GM12865 (cell line): ENCODE data around the gene PTMS.

Experiments used
- DNase-seq: peaks from one replicate; pipeline ENCODE4 v3.0.0; 2010; ENCODE audit warnings: low read depth
- H3K4me3 ChIP-seq: 2 replicates; pipeline ENCODE4 v1.5.1; 2011; ENCODE audit warnings: mild to moderate bottlenecking, low read depth, low read length, control low read depth
- TF ChIP-seq, protein P1 (sequence below): IDR thresholded peaks from 2 replicates; pipeline ENCODE4 v1.5.1; 2011; ENCODE audit warnings: low read length, control low read depth, low read depth, inconsistent platforms; ENCODE audit not compliant: insufficient read depth; ENCODE audit errors: missing control alignments

The PTMS gene

DNA sequence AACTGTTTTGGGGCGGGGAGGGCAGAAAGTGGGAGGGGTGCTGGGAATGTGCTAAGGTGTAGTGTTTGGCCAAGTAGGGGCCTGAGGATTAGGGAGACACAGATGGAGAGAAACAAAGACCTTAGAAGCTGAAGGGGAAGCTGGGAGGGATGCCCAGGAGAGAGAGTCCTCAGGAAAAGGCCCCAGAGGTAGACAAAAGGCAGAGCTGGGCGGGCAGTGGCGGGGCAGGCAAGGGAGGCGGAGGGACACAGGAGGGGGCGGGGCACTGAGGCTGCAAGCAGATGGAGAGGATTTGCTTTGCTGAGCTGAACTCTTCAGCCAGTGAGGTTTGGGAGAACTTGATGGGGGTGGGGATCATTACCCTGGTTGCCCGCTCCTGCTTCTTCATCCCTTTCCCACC lies 2.8 kb downstream of the PTMS start:
- TF ChIP-seq, protein P1, sequence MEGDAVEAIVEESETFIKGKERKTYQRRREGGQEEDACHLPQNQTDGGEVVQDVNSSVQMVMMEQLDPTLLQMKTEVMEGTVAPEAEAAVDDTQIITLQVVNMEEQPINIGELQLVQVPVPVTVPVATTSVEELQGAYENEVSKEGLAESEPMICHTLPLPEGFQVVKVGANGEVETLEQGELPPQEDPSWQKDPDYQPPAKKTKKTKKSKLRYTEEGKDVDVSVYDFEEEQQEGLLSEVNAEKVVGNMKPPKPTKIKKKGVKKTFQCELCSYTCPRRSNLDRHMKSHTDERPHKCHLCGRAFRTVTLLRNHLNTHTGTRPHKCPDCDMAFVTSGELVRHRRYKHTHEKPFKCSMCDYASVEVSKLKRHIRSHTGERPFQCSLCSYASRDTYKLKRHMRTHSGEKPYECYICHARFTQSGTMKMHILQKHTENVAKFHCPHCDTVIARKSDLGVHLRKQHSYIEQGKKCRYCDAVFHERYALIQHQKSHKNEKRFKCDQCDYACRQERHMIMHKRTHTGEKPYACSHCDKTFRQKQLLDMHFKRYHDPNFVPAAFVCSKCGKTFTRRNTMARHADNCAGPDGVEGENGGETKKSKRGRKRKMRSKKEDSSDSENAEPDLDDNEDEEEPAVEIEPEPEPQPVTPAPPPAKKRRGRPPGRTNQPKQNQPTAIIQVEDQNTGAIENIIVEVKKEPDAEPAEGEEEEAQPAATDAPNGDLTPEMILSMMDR: no peak
- DNase-seq: no peak
- no peak overlapping the region for H3K4me3 ChIP-seq

DNA sequence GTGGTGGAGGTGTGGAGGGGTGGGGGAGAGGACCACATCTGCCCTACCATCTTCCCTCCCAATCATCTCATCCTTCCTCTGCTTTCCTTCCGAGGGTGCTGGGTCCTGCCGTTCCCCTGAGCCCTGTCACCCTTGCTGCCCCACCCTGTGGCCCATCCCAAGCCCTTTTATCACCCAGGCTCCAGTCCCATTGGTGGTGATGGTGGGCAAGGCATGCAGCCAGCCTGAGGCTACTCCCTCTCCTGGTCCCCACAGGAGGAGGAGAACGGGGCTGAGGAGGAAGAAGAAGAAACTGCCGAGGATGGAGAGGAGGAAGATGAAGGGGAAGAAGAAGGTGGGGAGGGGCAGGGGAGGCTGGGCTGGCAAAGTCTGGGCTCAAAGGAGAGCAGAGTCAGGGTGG lies 3.5 kb downstream of the PTMS start:
- no peak overlapping the region for H3K4me3 ChIP-seq
- TF ChIP-seq, protein P1: no peak
- no peak for DNase-seq

DNA sequence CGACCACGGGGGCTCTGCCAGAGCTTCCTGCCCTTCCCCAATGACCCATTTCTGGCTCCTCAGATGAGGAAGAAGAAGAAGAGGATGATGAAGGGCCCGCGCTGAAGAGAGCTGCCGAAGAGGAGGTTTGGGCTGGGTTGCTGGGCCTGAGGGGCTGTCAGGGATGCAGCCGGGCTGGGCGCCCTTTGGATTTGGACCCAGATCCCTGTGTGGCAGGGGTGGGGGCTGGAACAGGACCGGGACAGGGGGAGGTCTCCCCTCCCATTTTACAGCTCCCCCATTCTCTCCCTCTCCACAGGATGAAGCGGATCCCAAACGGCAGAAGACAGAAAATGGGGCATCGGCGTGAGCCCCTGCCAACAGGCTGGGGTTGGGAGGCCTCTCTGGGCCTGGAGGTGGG lies 3.9 kb downstream of the PTMS start:
- no peak for DNase-seq
- TF ChIP-seq, protein P1: no peak
- no peak overlapping the region for H3K4me3 ChIP-seq

DNA sequence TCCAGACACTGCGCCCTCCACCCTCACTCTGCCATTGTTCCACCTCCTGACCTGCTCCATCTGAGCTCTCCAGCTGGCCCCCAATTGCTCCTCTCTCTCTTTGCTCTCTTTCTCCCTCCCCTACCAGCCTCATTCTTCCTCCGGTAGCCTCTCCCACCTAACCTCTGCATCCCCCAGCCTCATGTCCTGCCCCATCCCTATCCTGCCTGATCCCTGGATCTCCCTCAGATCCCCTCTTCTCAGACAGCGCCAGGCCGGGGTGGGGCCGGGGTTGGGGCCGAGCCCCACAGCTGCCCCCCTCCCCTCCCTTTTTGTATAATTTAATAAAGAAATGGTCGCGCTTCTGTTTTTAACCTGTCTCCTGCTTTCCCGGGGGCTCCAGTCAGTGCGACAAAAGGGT lies 4.4 kb downstream of the PTMS start:
- no peak overlapping the region for H3K4me3 ChIP-seq
- TF ChIP-seq, protein P1: no peak
- DNase-seq: no peak

DNA sequence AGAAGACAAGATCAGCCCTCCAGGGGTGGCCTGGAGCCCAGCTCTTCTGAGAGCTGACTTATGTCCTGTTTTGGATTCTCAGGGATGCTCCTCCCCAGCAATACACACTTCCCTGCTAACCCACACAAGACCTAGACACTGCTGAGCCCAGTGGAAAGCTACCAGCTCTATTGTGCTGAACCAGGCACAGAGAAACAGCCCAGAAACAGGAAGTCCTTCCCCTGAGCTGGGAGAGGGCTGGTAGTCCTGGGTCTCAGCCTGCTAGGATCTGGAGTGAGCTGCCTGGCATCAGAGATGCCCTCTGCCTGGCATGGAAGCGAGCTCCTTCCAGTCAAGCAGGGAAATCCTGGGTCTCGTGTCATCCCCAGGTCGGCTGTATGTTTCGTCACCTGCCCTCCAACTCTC lies 4.9 kb downstream of the PTMS start:
- TF ChIP-seq, protein P1: no peak
- DNase-seq: no peak
- H3K4me3 ChIP-seq: no peak overlapping the region

DNA sequence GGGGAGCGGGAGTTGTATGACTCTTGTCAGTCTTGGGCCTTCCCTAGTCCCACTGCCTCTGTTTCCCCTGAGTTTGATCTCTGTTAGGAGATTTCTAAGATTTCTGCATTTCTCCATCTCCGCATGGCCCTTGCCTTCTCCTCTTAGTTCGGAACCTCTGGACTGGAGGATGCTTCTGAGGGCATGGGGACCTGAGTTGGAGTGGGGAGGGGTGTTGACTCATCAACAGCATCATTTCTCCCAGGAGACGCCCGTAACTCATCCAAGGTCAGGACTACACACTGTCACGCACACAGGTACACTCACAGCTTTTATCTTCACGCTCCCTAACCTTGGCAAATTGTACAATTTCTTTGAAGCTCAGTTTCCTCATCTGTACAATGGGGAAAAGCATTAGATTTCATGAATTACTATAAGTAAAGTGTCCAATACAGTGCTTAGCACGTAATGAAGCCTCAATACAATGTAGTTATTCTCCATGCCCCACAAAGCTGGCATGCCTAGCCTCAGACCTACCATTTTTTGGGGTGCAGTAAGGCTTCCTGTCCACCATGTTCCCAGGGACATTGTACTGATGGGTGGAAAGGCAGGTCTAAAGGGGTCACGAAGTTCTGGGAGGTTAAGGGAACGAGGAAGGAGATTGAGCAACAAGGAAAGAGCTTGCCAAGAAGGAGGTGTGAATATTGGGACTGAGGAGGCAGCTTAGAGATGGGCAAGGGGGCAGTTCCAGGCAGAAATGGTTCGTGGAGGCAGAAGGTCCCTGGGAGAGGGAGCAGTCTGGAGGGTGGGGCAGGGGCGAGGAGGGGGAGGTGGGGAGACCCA lies 5.6 kb downstream of the PTMS start:
- TF ChIP-seq, protein P1: no peak
- H3K4me3 ChIP-seq: no peak overlapping the region
- DNase-seq: no peak

DNA sequence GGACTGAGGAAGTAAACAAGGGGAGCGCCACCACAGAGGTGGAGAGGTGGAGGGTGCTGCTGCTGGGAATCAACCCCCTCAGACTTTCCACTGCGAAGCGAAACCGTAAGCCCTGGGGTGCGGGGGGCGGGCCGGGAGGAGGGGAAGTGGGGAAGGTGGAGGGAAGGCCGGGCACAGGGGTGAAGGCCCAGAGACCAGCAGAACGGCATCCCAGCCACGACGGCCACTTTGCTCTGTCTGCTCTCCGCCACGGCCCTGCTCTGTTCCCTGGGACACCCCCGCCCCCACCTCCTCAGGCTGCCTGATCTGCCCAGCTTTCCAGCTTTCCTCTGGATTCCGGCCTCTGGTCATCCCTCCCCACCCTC lies 6.2 kb downstream of the PTMS start, which contains the start of gene LAG3:
Gene LAG3, plus strand, starts transcription at position 190 of the 365 bp plus-strand sequence. CDS start 333 bp downstream, outside the sequence.
- no peak for DNase-seq
- H3K4me3 ChIP-seq: peak within 1 kb of the TSS; percentile 8; the same call in 1 of the 2 replicates
- TF ChIP-seq, protein P1: no peak
